Smooth muscle cell (in vitro differentiated cells): ENCODE measurements around the gene MAPK8IP3. TPM values are rescaled to one million over a fixed set of nuclear protein-coding genes. Genes with fewer than 3 reads are reported as not detected.

ENCODE experiments used
- DNase-seq: peaks from one replicate; lab custom pipeline; 2025; ENCODE audit not compliant: unreplicated experiment; lab: John Stamatoyannopoulos, UW
- H2AFZ ChIP-seq: fragments of 200-600 bp; sonication (generic); 2 replicates; pipeline ENCODE4 v1.6.0; 2016; ENCODE audit warnings: antibody characterized with exemption, low read depth, mild to moderate bottlenecking
- H3F3A ChIP-seq: fragments of 200-600 bp; sonication (generic); 2 replicates; pipeline ENCODE4 v1.6.0; 2017; ENCODE audit warnings: antibody characterized with exemption, low read depth
- H3K27ac ChIP-seq: fragments of 200-600 bp; sonication (generic); 2 replicates; pipeline ENCODE4 v1.5.1; 2016; ENCODE audit warnings: low read depth, mild to moderate bottlenecking
- H3K27me3 ChIP-seq: fragments of 200-600 bp; sonication (generic); 2 replicates; pipeline ENCODE4 v1.6.1; 2016; ENCODE audit warnings: low read depth, mild to moderate bottlenecking
- H3K36me3 ChIP-seq: fragments of 200-600 bp; sonication (generic); 2 replicates; pipeline ENCODE4 v1.5.1; 2016; ENCODE audit warnings: low read depth
- H3K4me1 ChIP-seq: fragments of 200-600 bp; sonication (generic); 2 replicates; pipeline ENCODE4 v1.5.1; 2016; ENCODE audit warnings: low read depth
- H3K4me2 ChIP-seq: fragments of 200-600 bp; sonication (generic); 2 replicates; pipeline ENCODE4 v1.6.0; 2016; ENCODE audit warnings: mild to moderate bottlenecking
- H3K4me3 ChIP-seq: fragments of 200-600 bp; sonication (generic); 2 replicates; pipeline ENCODE4 v1.5.1; 2016; ENCODE audit warnings: mild to moderate bottlenecking
- H3K79me2 ChIP-seq: fragments of 200-600 bp; sonication (generic); 2 replicates; pipeline ENCODE4 v1.6.0; 2016; ENCODE audit warnings: low read depth, mild to moderate bottlenecking
- H3K9ac ChIP-seq: fragments of 200-600 bp; sonication (generic); 2 replicates; pipeline ENCODE4 v1.6.0; 2016; ENCODE audit warnings: low read depth
- H3K9me3 ChIP-seq: fragments of 200-600 bp; sonication (generic); replicated peaks from 2 replicates; pipeline ENCODE4 v1.5.1; 2016; ENCODE audit warnings: low read depth
- H4K20me1 ChIP-seq: fragments of 200-600 bp; sonication (generic); 2 replicates; pipeline ENCODE4 v1.6.0; 2016; ENCODE audit warnings: low read depth
- WGBS: methylation state at CpG from one replicate; pipeline ENCODE4 v1.1.7; 2016; ENCODE audit warnings: low lambda C conversion rate; 5-methylcytosine and 5-hydroxymethylcytosine counted together
- polyA plus RNA-seq: library from polyadenylated mRNA; unstranded; fragments of >200 nt; fragmentation: Nextera tagmentation; extraction: Ambion mirVana; gene quantifications from 2 replicates; pipeline ENCODE4 v1.2.1, GENCODE V29; 2016
- total RNA-seq: library from RNA; depleted of rRNA; stranded (reverse); fragments of >200 nt; gene quantifications from 2 replicates; pipeline ENCODE4 v1.2.3, GENCODE V29; 2014
- TF ChIP-seq, protein P1 (sequence below): fragments of 200-600 bp; sonication (generic); IDR thresholded peaks from 2 replicates; pipeline ENCODE4 v1.5.1; 2017; ENCODE audit warnings: borderline replicate concordance, mild to moderate bottlenecking, antibody characterized with exemption; ENCODE audit not compliant: insufficient read depth, poor library complexity, severe bottlenecking

The MAPK8IP3 gene
- total and polyA plus RNA-seq, 2 experiments from 2014 or later: 43.6 to 47.8 TPM

DNA sequence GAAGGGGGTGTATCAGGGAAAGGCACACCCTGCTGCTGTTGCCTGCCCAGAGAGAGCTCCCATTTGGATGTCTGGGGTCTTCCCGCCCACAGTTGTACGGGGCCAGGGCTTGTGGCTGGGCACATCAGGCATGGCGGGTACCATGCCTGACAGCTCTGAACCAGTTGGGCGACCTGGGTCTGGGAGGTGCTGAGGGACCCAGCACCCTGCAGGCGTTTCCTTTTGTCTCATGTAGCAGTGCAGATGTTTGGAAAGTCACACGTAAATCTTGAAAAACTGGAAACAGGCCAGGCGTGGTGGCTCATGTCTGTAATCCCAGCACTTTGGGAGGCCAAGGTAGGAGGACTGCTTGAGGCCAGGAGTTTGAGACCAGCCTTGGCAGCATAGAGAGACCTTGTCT, 36.3 kb upstream of the MAPK8IP3 start:
- H3F3A ChIP-seq: no peaks in the 10 kb centered on the region
- no peak overlapping the region for H3K9ac ChIP-seq
- H3K9me3 ChIP-seq: no peaks in the 10 kb centered on the region
- H3K4me1 ChIP-seq: no peaks in the 10 kb centered on the region
- H3K4me2 ChIP-seq: no peak overlapping the region
- no peak overlapping the region for H2AFZ ChIP-seq
- H3K27ac ChIP-seq: no peak overlapping the region
- H3K27me3 ChIP-seq: no peaks in the 10 kb centered on the region
- peaks cover 10% of the 10 kb centered on the region for H3K36me3 ChIP-seq
- no peak overlapping the region for H3K4me3 ChIP-seq
- 91% methylated on average over 7 of the region's 7 CpGs for WGBS
- no peaks in the 10 kb centered on the region for H4K20me1 ChIP-seq
- DNase-seq: no peak
- TF ChIP-seq, protein P1, sequence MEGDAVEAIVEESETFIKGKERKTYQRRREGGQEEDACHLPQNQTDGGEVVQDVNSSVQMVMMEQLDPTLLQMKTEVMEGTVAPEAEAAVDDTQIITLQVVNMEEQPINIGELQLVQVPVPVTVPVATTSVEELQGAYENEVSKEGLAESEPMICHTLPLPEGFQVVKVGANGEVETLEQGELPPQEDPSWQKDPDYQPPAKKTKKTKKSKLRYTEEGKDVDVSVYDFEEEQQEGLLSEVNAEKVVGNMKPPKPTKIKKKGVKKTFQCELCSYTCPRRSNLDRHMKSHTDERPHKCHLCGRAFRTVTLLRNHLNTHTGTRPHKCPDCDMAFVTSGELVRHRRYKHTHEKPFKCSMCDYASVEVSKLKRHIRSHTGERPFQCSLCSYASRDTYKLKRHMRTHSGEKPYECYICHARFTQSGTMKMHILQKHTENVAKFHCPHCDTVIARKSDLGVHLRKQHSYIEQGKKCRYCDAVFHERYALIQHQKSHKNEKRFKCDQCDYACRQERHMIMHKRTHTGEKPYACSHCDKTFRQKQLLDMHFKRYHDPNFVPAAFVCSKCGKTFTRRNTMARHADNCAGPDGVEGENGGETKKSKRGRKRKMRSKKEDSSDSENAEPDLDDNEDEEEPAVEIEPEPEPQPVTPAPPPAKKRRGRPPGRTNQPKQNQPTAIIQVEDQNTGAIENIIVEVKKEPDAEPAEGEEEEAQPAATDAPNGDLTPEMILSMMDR: no peak
- no peaks in the 10 kb centered on the region for H3K79me2 ChIP-seq

DNA sequence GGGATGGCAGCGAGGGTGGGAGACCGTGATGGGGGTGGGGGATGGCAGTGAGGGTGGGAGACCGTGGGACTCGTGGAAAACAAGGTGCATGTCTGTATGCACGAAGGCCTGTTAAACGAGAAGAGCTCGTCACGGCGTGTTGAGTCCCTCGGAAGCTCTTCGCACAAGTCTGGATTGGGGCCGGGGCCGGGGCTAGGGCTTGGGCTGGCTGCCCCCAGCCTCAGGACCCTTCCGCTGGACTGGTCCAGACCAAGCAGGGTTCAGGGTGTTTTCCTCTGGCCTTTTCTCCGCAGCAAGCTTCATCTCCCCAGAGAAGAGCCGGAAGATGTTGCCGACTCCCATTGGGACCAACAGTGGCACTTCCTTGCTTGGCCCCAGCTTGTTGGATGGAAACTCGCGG, 35.6 kb upstream of the MAPK8IP3 start:
- H4K20me1 ChIP-seq: peaks cover 2% of the 10 kb centered on the region
- WGBS: 97% methylated on average over 19 of the region's 19 CpGs
- H3K4me1 ChIP-seq: no peaks in the 10 kb centered on the region
- TF ChIP-seq, protein P1: no peak
- DNase-seq: no peak
- no peak overlapping the region for H3K4me2 ChIP-seq
- H3K4me3 ChIP-seq: no peak overlapping the region
- H3K27ac ChIP-seq: no peak overlapping the region
- H3K9me3 ChIP-seq: no peaks in the 10 kb centered on the region
- H3F3A ChIP-seq: no peaks in the 10 kb centered on the region
- peaks cover 10% of the 10 kb centered on the region for H3K36me3 ChIP-seq
- no peaks in the 10 kb centered on the region for H3K79me2 ChIP-seq
- H3K9ac ChIP-seq: no peak overlapping the region
- H3K27me3 ChIP-seq: no peaks in the 10 kb centered on the region
- no peak overlapping the region for H2AFZ ChIP-seq

DNA sequence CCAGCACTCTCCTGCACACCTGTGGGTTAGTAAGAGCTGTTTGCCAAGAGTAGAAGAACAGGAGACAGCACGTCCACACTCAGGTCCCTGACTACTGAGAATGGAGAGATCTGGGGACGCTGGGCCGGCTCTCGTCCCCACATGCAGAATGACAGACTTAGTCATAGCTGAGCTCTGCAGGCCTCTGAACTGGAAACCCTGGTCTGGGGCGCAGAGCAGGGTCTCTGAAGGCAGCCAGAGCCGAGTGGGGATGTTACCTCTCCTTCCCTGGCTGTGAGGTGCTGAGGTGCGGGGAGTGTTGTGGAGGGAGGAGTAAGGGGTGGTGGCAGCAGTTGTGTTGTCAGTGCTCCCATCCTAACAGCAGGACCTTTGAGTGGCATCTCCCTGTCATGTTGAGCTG, 35.1 kb upstream of the MAPK8IP3 start:
- H3K4me2 ChIP-seq: no peak overlapping the region
- 95% methylated on average over 7 of the region's 7 CpGs for WGBS
- no peaks in the 10 kb centered on the region for H3F3A ChIP-seq
- TF ChIP-seq, protein P1: no peak
- no peak for DNase-seq
- peaks cover 10% of the 10 kb centered on the region for H3K36me3 ChIP-seq
- H3K27me3 ChIP-seq: no peaks in the 10 kb centered on the region
- no peaks in the 10 kb centered on the region for H3K79me2 ChIP-seq
- no peak overlapping the region for H2AFZ ChIP-seq
- H3K9me3 ChIP-seq: no peaks in the 10 kb centered on the region
- H3K9ac ChIP-seq: no peak overlapping the region
- peaks cover 3% of the 10 kb centered on the region for H4K20me1 ChIP-seq
- H3K4me1 ChIP-seq: no peaks in the 10 kb centered on the region
- H3K27ac ChIP-seq: no peak overlapping the region
- no peak overlapping the region for H3K4me3 ChIP-seq

DNA sequence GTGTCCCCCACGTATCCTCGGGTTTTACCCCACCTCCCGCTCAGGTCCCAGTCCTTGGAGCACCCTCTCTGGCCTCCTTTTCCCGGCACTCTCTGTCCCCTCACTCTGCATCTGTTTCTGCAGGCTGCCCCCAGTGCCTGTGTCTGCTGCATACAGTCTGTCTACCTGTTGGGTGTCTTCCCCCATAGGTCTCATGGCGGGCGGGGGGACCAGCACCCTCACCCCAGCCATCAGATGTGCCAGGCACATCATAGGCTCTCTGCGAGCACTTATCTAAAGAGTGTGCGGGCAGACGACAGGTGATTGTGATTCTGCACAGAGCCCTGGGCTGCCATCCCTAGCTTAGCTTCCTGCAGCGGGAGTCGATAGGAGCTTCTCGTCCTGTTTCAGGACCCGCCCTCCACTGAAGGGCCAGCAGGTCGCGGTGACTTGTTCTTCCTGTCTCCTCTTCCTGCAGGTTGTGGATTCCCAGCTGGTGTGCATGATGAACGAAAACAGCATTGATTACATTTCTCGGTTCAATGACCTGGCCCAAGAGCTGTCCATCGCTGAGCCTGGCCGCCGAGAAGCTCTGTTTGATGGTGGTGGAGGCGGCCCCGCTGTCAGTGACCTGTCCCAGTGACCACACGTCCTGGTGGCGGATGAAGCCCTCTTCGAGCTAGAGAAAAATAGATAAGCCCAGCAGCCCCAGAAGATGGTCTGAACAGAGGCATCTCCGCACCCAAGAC, 32.4 kb upstream of the MAPK8IP3 start:
- no peak overlapping the region for H3K4me3 ChIP-seq
- H3K9me3 ChIP-seq: no peaks in the 10 kb centered on the region
- no peaks in the 10 kb centered on the region for H3K4me1 ChIP-seq
- H3K27me3 ChIP-seq: no peaks in the 10 kb centered on the region
- 96% methylated on average over 26 of the region's 26 CpGs for WGBS
- H2AFZ ChIP-seq: no peak overlapping the region
- H3K9ac ChIP-seq: no peak overlapping the region
- H3F3A ChIP-seq: no peaks in the 10 kb centered on the region
- H3K27ac ChIP-seq: no peak overlapping the region
- no peaks in the 10 kb centered on the region for H3K36me3 ChIP-seq
- TF ChIP-seq, protein P1: no peak
- peaks cover 4% of the 10 kb centered on the region for H3K79me2 ChIP-seq
- H4K20me1 ChIP-seq: peaks cover 9% of the 10 kb centered on the region
- no peak overlapping the region for H3K4me2 ChIP-seq
- DNase-seq: no peak
